Thyroid gland (tissue), 4 donors: ENCODE data around the gene FAM234A.

Experiments
- CTCF ChIP-seq, 6 experiments: fragments of 200-600 bp in 3 of 6; fragments of 450-650 bp in 3 of 6; sonication (generic) in 3 of 6; IDR thresholded peaks; one replicate each; pipeline ENCODE4 v1.5.1; 2016 to 2019; ENCODE audit warnings: antibody characterized with exemption in 6 of 6, mild to moderate bottlenecking in 2 of 6, inconsistent platforms in 1 of 6, moderate library complexity in 1 of 6
- POLR2A ChIP-seq, 2 donors: fragments of 450-650 bp; IDR thresholded peaks; one replicate each; pipeline ENCODE4 v1.6.1; 2017; ENCODE audit warnings: antibody characterized with exemption in 2 of 2, mild to moderate bottlenecking in 2 of 2, moderate library complexity in 1 of 2

- no peak for TF ChIP-seq CTCF (IDR thresholded peaks at IDR 0.05)
- TF ChIP-seq POLR2A (IDR thresholded peaks at IDR 0.05) = no peak
These were observed 47.9 kb downstream of the FAM234A start for GRCh38 chr16:282491-282890.
